HAP-1 (cell line): ENCODE measurements around the gene KCNMA1.

Experiments used
- DNase-seq, 2 experiments: peaks; one replicate each; pipeline ENCODE4 v3.0.0-alpha.2; 2016 to 2020; ENCODE audit warnings: low spot score in 2 of 2
- H3K27me3 ChIP-seq: fragments of 250-450 bp; sonication (Bioruptor Pico); 2 replicates; pipeline ENCODE4 v1.5.1; 2020; ENCODE audit warnings: low read depth, mild to moderate bottlenecking, moderate library complexity
- H3K36me3 ChIP-seq: fragments of 250-450 bp; sonication (Bioruptor Pico); replicated peaks from 2 replicates; pipeline ENCODE4 v1.5.1; 2020; ENCODE audit warnings: mild to moderate bottlenecking
- H3K4me1 ChIP-seq: fragments of 250-450 bp; sonication (Bioruptor Pico); 2 replicates; pipeline ENCODE4 v1.5.1; 2020; ENCODE audit warnings: mild to moderate bottlenecking
- H3K4me3 ChIP-seq: fragments of 250-450 bp; sonication (Bioruptor Pico); 2 replicates; pipeline ENCODE4 v1.5.1; 2020; ENCODE audit warnings: mild to moderate bottlenecking, moderate library complexity
- H3K9me3 ChIP-seq: fragments of 250-450 bp; sonication (Bioruptor Pico); 2 replicates; pipeline ENCODE4 v1.5.1; 2020; ENCODE audit warnings: mild to moderate bottlenecking, moderate library complexity
- in situ Hi-C: fragments of 300-500 bp; cut with MboI; formaldehyde crosslinking; loops from 3 replicates; pipeline ENCODE4 v1.14.3; 2020; ENCODE audit warnings: low sequenced_read_pairs, inconsistent platforms, mixed read lengths

KCNMA1 gene

DNA sequence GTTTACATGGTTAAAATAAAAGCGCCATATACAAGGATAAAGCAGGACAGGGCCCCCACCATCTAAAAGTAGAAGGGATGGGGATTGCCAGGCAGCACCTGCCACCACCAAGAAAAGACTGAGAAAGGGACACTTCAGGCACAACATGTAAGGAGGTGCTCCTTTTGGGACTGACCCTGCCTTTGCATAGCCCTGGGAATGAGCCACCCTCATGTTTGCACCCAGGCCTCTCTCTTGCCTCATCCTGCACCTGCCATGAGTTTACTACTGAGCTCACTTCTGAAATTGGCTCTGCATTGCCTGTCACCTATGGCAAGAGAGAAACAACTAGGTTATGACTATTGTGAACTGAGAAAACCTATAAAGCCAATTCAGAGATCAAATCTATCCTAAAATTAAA lies 489.7 kb downstream of the KCNMA1 start:
- H3K27me3 ChIP-seq: no peaks in the 10 kb centered on the region
- H3K4me3 ChIP-seq: no peak overlapping the region
- H3K9me3 ChIP-seq: no peaks in the 10 kb centered on the region
- H3K36me3 ChIP-seq: no peaks in the 10 kb centered on the region
- no peak for DNase-seq
- in situ Hi-C loops: no loop called here
- H3K4me1 ChIP-seq: no peaks in the 10 kb centered on the region

GRCh38 chr10:77146712-77147336 lies 490.8 kb downstream of the KCNMA1 start:
- H3K4me1 ChIP-seq: no peaks in the 10 kb centered on the region
- no peaks in the 10 kb centered on the region for H3K27me3 ChIP-seq
- no peak for DNase-seq
- H3K4me3 ChIP-seq: no peak overlapping the region
- H3K9me3 ChIP-seq: no peaks in the 10 kb centered on the region
- H3K36me3 ChIP-seq: no peaks in the 10 kb centered on the region
- in situ Hi-C loops: no loop called here

DNA sequence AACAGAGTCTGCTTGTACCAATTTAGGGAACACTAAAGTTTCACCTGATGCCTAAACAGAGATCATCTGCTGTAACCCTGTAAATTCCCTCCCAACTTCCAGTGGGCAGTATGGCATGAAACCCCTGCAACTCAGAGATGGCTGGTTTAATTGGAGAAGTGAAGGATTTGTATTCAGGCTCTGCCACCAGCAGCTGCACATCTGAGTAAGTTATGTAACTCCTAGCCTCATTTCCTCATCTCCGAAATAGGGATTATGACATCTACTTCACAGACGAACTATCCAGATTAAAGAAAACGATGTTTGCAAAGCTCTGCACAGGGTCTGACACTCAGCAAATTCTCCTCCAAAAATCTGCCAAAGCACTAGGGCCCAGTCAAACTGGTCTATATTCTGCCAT lies 493.0 kb downstream of the KCNMA1 start:
- H3K36me3 ChIP-seq: no peaks in the 10 kb centered on the region
- in situ Hi-C loops: no loop called here
- H3K9me3 ChIP-seq: no peaks in the 10 kb centered on the region
- H3K4me3 ChIP-seq: no peak overlapping the region
- H3K4me1 ChIP-seq: no peaks in the 10 kb centered on the region
- DNase-seq: no peak
- H3K27me3 ChIP-seq: no peaks in the 10 kb centered on the region

DNA sequence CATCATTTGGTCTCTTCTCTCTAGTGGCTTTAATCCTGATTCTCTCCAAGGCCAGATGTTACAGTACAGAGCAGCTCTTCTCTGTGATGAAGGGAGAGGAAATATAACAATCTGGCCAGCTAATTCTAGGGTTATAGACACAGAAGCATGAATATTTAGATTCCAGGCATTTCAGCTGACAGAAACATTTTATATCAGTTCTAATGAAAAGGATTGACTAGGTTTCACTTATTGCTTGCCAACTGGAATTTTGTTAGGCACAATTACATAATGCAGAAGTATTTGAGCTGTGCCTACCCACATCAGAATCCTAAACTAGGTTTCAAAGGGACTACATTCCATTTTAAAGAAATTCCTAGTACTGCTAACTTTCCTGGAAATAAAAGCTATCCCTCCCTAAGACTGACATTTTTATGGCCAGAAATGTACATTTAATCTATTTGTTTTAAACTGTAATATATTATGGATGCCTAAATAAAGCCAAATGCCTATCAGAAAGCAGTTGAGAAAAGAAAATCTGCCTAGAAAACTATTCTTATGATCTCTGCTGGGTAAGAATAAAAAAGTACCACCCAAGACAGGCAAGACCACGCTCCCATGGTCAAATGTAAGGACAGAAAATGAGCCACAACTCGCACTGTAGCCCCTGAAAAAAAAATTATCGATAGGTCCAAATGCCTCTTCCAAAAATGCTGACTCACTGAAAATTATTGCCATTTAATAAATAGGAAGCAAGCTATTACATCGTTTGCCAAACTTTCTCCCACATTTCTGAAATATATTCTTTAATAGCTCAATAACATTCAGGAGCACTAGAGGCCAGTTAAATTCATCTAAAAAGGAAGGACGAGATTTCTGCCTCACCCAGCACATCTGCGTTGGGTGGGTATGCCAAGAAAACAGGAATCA lies 498.1 kb downstream of the KCNMA1 start:
- in situ Hi-C loops: no loop called here
- Histone ChIP-seq H3K4me1 (no peaks in the 10 kb centered on the region), H3K27me3 (no peaks in the 10 kb centered on the region; the same call in 1 of the 2 replicates), H3K36me3 (no peaks in the 10 kb centered on the region), H3K9me3 (no peaks in the 10 kb centered on the region), H3K4me3 (no peak overlapping the region)
- no peak for DNase-seq

GRCh38 chr10:77138541-77138940 lies 499.1 kb downstream of the KCNMA1 start:
- in situ Hi-C loops: no loop called here

DNA sequence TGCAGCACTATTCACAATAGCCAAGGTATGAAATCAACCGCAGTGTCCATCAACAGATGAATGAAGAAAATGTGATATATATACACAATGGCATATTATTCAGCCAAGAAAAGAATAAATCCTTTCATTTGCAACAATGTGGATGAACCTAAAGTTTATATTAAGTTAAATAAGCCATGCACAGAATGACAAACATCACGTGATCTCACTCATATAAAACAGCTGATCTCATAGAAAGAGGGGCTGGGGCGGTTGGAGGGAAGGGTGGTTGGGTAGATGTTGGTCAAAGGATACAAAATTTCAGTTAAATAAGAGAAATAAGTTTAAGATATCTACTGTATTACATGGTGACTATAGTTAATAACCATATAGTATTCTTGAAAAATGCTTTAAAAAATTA lies 502.1 kb downstream of the KCNMA1 start:
- Histone ChIP-seq H3K27me3 (no peaks in the 10 kb centered on the region; the same call in 1 of the 2 replicates), H3K4me1 (no peaks in the 10 kb centered on the region), H3K36me3 (no peaks in the 10 kb centered on the region), H3K4me3 (no peak overlapping the region), H3K9me3 (no peaks in the 10 kb centered on the region)
- in situ Hi-C loops: no loop called here
- DNase-seq: no peak

More at GRCh38 chr10:77138541-77138940, 499.1 kb downstream of the KCNMA1 start:
- H3K4me1 ChIP-seq: no peaks in the 10 kb centered on the region
- DNase-seq: no peak
- H3K4me3 ChIP-seq: no peak overlapping the region
- no peaks in the 10 kb centered on the region; the same call in 1 of the 2 replicates for H3K27me3 ChIP-seq
- H3K9me3 ChIP-seq: no peaks in the 10 kb centered on the region
- no peaks in the 10 kb centered on the region for H3K36me3 ChIP-seq

DNA sequence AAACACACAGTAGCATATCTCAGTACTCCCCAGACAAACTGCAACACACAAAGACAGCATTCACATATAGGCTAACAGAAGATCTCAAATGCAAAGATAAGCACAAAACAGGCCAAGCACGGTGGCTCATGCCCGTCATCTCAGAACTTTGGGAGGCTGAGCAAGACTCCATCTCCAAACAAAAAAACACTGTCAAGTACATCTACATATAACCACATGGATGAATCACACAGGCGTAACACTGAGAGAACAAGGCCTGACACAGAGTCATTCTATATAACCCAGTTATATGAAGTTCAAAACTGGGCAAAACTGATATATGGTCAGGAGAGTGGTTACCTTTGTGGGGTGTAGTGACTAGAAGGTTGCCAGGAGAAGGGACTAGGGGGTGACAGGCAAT lies 506.4 kb downstream of the KCNMA1 start:
- DNase-seq: no peak
- no peaks in the 10 kb centered on the region for H3K36me3 ChIP-seq
- no peak overlapping the region for H3K4me3 ChIP-seq
- in situ Hi-C loops: no loop called here
- no peaks in the 10 kb centered on the region for H3K27me3 ChIP-seq
- H3K4me1 ChIP-seq: no peaks in the 10 kb centered on the region
- H3K9me3 ChIP-seq: no peaks in the 10 kb centered on the region

- in situ Hi-C loops: no loop called here
- no peak for DNase-seq
- no peaks in the 10 kb centered on the region for H3K36me3 ChIP-seq
- no peaks in the 10 kb centered on the region for H3K27me3 ChIP-seq
- H3K4me3 ChIP-seq: no peak overlapping the region
- H3K4me1 ChIP-seq: no peaks in the 10 kb centered on the region
- H3K9me3 ChIP-seq: no peaks in the 10 kb centered on the region
These were observed 510.4 kb downstream of the KCNMA1 start for GRCh38 chr10:77127243-77127642.

DNA sequence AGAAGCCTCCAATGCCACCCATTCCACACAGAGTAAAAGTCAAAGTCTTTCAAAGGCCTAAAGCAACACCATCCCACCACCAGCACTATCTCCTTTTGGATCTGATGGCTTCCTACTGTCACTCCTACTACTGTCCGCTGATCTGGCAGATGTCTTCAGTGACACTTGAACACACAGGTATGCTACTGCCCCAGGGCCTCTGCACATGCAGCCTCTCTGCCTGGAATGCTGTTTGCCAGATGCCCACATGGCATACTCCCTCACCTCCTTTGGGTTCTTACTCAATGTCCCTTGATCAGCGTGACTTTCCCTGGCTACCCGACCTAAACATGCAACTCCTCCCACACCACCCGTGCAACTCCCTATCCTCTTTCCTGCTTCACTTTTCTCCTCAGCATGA lies 512.4 kb downstream of the KCNMA1 start:
- Histone ChIP-seq H3K9me3 (no peaks in the 10 kb centered on the region), H3K4me1 (no peaks in the 10 kb centered on the region), H3K27me3 (no peaks in the 10 kb centered on the region; the same call in 1 of the 2 replicates), H3K36me3 (no peaks in the 10 kb centered on the region), H3K4me3 (no peak overlapping the region)
- in situ Hi-C loops: no loop called here
- DNase-seq: no peak

DNA sequence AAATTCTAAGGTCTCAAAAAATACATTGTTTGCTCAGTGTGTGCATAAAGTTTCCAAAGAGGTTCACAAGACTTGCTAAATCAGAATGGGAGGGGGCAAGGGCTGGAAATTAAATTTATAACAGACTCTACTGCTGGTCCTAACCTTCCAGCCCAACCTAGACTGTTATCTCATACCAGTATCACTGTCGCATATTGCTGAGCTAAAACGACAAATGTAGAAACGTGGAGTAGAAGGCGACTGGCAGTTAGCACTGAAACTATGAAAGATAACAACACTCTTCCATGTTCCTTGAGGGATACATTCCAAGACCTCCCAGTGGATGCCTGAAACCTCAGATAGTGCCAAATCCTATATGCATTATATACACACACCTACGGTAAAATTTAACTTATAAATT lies 514.3 kb downstream of the KCNMA1 start:
- Histone ChIP-seq H3K9me3 (no peaks in the 10 kb centered on the region), H3K27me3 (no peaks in the 10 kb centered on the region; the same call in 1 of the 2 replicates), H3K4me3 (no peak overlapping the region), H3K36me3 (no peaks in the 10 kb centered on the region), H3K4me1 (no peaks in the 10 kb centered on the region)
- no peak for DNase-seq
- in situ Hi-C loops: loop anchor here (25.0 kb wide), 1 partner anchor 561 kb away; no protein-coding TSS in a partner anchor

DNA sequence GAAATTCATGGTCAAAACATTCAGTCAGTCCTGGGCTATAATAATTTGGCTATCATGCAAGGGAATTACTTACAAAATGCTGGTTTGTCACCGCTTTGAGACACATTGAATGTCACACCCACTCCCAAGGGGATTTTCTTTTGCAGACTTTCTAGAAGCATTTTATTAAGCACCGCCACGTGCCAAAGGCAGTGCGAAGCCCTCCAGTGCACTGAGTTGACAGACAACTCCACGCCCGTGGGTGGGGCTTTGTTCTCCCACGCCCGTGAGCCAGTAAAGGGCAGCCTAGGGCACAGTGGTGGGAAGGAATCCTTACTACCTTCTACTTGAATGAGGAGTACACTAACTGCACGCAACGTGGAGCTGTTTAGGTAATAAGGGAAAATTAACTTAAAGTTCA lies 515.8 kb downstream of the KCNMA1 start:
- Histone ChIP-seq H3K36me3 (no peaks in the 10 kb centered on the region), H3K27me3 (no peaks in the 10 kb centered on the region; the same call in 1 of the 2 replicates), H3K9me3 (no peaks in the 10 kb centered on the region), H3K4me1 (no peaks in the 10 kb centered on the region), H3K4me3 (no peak overlapping the region)
- no peak for DNase-seq
- in situ Hi-C loops: loop anchor here (25.0 kb wide), 1 partner anchor 560 kb away; no protein-coding TSS in a partner anchor

GRCh38 chr10:77120666-77121376 lies 516.8 kb downstream of the KCNMA1 start:
- in situ Hi-C loops: loop anchor here (25.0 kb wide), 1 partner anchor 559 kb away; no protein-coding TSS in a partner anchor
- no peaks in the 10 kb centered on the region for H3K9me3 ChIP-seq

DNA sequence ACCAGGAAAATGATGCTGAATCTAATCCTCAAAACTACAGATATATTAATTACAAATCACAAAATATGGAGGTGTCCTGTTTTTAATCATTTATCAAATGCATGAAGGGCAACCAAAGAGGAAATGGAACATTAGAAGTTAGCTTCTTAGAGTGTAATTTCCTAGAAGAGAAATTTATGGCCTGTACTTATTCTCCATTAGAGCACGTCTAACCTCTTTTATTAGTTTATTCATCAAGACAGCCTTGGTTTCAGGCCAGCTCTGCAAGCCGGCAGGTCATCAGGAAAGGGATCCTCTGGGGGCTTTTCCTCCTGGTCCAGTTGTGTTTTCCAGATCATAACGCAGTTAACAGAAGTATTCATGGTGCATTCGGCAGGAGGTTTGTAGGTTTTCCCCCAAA lies 517.6 kb downstream of the KCNMA1 start:
- no peak overlapping the region for H3K4me3 ChIP-seq
- in situ Hi-C loops: loop anchor here (25.0 kb wide), 1 partner anchor 558 kb away; no protein-coding TSS in a partner anchor
- DNase-seq: no peak
- no peaks in the 10 kb centered on the region for H3K4me1 ChIP-seq
- H3K36me3 ChIP-seq: no peaks in the 10 kb centered on the region
- no peaks in the 10 kb centered on the region for H3K9me3 ChIP-seq
- peaks cover under 1% of the 10 kb centered on the region; the same call in 1 of the 2 replicates for H3K27me3 ChIP-seq

More at GRCh38 chr10:77120666-77121376, 516.8 kb downstream of the KCNMA1 start:
- H3K36me3 ChIP-seq: no peaks in the 10 kb centered on the region
- H3K27me3 ChIP-seq: no peaks in the 10 kb centered on the region; the same call in 1 of the 2 replicates
- H3K4me3 ChIP-seq: no peak overlapping the region
- no peaks in the 10 kb centered on the region for H3K4me1 ChIP-seq
- no peak for DNase-seq
